GM12874 (cell line): ENCODE measurements around the gene HSDL1.

Experiments
- TF ChIP-seq, protein P1 (sequence below): IDR thresholded peaks from 2 replicates; pipeline ENCODE4 v1.5.1; 2011; ENCODE audit warnings: low read depth, mild to moderate bottlenecking, control low read depth, low read length, moderate library complexity; ENCODE audit not compliant: insufficient read depth

Gene HSDL1

DNA sequence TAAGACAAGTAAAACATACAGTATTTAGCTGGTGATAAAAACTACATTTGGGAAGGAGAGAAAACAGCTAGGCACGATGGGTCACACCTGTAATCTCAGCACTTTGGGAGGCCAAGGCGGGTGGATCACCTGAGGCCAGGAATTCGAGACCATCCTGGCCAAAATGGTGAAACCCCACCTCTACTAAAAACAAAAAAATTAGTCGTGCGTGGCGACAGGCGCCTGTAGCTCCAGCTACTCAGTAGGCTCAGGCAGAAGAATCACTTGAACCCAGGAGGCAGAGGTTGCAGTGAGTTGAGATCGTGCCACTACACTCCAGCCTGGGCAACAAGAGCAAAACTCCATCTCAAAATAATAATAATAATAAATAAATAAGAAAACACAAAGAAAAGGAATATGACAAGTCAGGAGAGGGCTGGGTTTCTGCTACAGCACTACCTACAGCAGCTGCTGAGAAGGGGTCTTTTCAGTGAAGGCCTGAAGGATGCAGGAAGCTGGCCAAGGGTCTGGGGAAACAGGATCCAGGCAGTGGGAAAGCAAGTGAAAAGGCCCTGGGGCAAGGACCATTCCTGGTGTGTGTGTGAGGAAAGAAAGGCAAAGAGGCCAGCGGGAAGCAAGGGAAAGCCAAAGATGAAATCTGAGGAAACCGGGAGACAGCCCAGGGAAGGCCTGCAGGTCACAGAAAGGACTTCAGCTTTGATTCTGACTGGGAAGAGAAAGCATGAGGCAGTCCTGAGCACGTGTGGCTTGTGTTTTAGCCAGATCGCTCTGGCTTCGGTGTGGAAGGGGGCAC lies 38.8 kb downstream of the HSDL1 start:
- TF ChIP-seq, protein P1, sequence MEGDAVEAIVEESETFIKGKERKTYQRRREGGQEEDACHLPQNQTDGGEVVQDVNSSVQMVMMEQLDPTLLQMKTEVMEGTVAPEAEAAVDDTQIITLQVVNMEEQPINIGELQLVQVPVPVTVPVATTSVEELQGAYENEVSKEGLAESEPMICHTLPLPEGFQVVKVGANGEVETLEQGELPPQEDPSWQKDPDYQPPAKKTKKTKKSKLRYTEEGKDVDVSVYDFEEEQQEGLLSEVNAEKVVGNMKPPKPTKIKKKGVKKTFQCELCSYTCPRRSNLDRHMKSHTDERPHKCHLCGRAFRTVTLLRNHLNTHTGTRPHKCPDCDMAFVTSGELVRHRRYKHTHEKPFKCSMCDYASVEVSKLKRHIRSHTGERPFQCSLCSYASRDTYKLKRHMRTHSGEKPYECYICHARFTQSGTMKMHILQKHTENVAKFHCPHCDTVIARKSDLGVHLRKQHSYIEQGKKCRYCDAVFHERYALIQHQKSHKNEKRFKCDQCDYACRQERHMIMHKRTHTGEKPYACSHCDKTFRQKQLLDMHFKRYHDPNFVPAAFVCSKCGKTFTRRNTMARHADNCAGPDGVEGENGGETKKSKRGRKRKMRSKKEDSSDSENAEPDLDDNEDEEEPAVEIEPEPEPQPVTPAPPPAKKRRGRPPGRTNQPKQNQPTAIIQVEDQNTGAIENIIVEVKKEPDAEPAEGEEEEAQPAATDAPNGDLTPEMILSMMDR: no peak

GRCh38 chr16:84105301-84105815 lies 39.6 kb downstream of the HSDL1 start:
- TF ChIP-seq, protein P1: no peak

- TF ChIP-seq, protein P1: no peak
These were observed 40.7 kb downstream of the HSDL1 start for GRCh38 chr16:84104231-84104630.

- TF ChIP-seq, protein P1: no peak
These were observed 41.3 kb downstream of the HSDL1 start for GRCh38 chr16:84103678-84104077.

DNA sequence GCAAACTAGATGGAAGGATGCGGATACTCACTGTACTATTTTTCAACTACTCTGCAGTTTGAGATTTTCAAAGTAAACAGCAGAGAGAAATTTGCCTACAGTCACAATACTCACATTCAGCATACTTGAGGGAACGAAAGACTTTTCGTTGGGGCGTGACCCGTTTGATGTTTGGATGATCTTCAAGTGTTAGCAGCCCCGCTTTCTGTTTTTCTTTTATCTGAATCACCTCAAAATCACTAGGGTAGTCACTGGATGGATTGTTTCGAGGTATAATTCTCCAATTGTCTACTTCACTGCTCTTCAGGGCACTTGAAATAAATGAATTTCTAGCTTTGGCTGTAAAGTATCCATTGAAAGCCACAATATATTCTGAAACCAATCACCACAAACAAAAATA lies 46.0 kb downstream of the HSDL1 start:
- TF ChIP-seq, protein P1: no peak

GRCh38 chr16:84096447-84097005 lies 48.5 kb downstream of the HSDL1 start:
- TF ChIP-seq, protein P1: no peak

DNA sequence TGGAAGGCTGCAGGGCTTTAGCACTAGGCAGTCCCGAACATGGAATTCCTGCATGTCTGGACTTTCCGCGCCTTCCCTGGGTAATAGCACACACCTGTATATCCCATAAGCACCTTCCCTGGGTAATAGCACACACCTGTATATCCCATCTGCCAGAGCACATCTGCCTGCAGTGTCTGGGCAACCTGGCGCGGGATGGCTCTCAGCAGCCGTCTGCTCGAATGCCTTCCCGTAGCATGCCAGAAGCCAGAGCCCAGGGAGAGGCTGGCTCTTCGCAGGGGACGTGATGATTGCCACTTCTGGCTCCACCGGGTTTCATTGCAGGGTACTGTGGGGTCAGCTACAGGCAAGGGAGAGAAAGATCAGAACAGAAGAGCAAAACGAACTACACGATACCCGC lies 49.5 kb downstream of the HSDL1 start:
- TF ChIP-seq, protein P1: no peak
